Activated CD4-positive, alpha-beta T cell treated with anti-CD3 and anti-CD28 coated beads for 36 hours (primary cell): ENCODE measurements around the gene MAF. TPM values are rescaled to one million over a fixed set of nuclear protein-coding genes. Genes with fewer than 3 reads are reported as not detected.

ENCODE experiments used
- ATAC-seq: fragments of 200-7000 bp; cut with Tn5 transposase; one replicate; pipeline ENCODE4 v1.10.0; 2021; ENCODE audit warnings: mild to moderate bottlenecking, moderate library complexity
- CTCF ChIA-PET: fragments of 350-600 bp; sonication (Branson Sonifier 250); formaldehyde crosslinking; loops from one replicate; lab custom pipeline; 2021; ENCODE audit warnings: antibody characterized with exemption; lab: Charles Lee
- POLR2A ChIA-PET: fragments of 350-600 bp; sonication (Branson Sonifier 250); formaldehyde crosslinking; loops from one replicate; lab custom pipeline; 2021; ENCODE audit warnings: antibody characterized with exemption, inconsistent platforms; lab: Charles Lee
- DNase-seq: peaks from one replicate; pipeline ENCODE4 v3.0.0-alpha.2; 2020
- H3K27ac Mint-ChIP-seq: one replicate; pipeline ENCODE4 v1.8.0; 2021; ENCODE audit warnings: mixed read lengths
- H3K27me3 Mint-ChIP-seq: one replicate; pipeline ENCODE4 v1.8.0; 2021; ENCODE audit warnings: mixed read lengths
- H3K36me3 Mint-ChIP-seq: one replicate; pipeline ENCODE4 v1.8.0; 2021; ENCODE audit warnings: low read depth, mixed read lengths
- H3K4me1 Mint-ChIP-seq: one replicate; pipeline ENCODE4 v1.8.0; 2021; ENCODE audit warnings: mixed read lengths
- H3K4me3 Mint-ChIP-seq: one replicate; pipeline ENCODE4 v1.8.0; 2021; ENCODE audit warnings: mild to moderate bottlenecking, moderate library complexity, mixed read lengths
- H3K9me3 Mint-ChIP-seq: one replicate; pipeline ENCODE4 v1.8.0; 2021; ENCODE audit warnings: low read depth, mixed read lengths
- intact Hi-C, 2 experiments: fragments of 100-400 bp; cut with DNase I in 1 of 2; cut with micrococcal nuclease in 1 of 2; formaldehyde crosslinking; loops; one replicate each; pipeline versions ENCODE4 v1.14.2 to v1.15.1; 2022 to 2024; cut with DNase I, micrococcal nuclease
- total RNA-seq, 2 experiments: library from RNA; stranded (reverse); gene quantifications; one replicate each; pipeline ENCODE4 v1.2.3, GENCODE V29; 2021

Gene MAF
- total RNA-seq, 2 experiments from 2014 or later: 66.9 to 71.4 TPM

DNA sequence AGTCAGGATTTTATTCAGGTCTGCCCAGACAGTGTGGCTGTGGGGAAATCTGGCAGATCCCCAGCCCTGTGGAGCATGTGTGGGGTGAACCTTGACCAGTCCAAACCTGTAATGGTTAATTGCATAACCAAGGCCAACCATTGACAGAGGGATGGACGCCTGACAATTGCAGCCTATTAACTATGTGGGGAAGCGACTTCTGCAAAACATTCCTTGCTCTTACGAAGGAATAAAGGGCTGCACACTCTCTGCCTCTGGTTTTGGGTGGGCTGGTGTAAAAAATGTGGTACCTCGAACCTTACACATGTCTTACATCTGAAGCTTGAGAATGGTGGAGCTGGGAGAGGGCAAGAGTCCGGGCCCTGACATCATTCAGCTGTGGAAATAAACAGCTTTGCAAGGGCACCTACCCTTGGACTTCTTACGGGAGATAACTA, 35.8 kb downstream of the MAF start:
- Mint-ChIP-seq H3K27ac (no peak overlapping the region), H3K36me3 (no peaks in the 10 kb centered on the region), H3K4me3 (no peak overlapping the region), H3K9me3 (no peaks in the 10 kb centered on the region), H3K27me3 (peaks cover 3% of the 10 kb centered on the region), H3K4me1 (no peaks in the 10 kb centered on the region)
- no peak for ATAC-seq
- ChIA-PET CTCF (no interaction called here), POLR2A (no interaction called here)
- DNase-seq: no peak
- intact Hi-C loops: no loop called here

DNA sequence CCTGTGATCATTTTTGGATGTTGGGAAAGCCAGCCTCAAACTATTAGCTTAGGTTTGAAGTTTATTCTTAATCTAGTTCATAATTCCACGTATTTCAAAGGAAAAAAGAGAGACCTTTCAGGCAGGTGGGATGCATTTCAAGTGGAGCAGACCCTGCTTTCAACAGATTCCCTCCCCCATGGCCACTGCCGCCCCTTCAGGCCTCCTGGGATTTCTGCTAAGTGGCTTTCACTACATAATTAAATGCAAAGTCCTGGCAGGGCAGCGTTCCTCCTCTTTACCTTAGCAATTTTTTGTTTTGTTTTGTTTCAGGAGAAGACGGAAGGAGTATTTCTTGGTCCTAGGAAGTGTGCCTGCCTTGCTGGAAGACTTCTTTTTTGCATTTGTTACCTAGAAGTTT, 36.6 kb downstream of the MAF start:
- POLR2A ChIA-PET: no interaction called here
- ATAC-seq (no peak), DNase-seq (no peak)
- H3K4me1 Mint-ChIP-seq: no peaks in the 10 kb centered on the region
- no peaks in the 10 kb centered on the region for H3K36me3 Mint-ChIP-seq
- H3K4me3 Mint-ChIP-seq: no peak overlapping the region
- CTCF ChIA-PET: interaction anchor here (0.7 kb wide), 2 partner anchors 64 to 175 kb away, joined by 3 read pairs; no protein-coding TSS in a partner anchor
- intact Hi-C loops: no loop called here
- no peaks in the 10 kb centered on the region for H3K9me3 Mint-ChIP-seq
- no peak overlapping the region for H3K27ac Mint-ChIP-seq
- H3K27me3 Mint-ChIP-seq: peaks cover 3% of the 10 kb centered on the region

DNA sequence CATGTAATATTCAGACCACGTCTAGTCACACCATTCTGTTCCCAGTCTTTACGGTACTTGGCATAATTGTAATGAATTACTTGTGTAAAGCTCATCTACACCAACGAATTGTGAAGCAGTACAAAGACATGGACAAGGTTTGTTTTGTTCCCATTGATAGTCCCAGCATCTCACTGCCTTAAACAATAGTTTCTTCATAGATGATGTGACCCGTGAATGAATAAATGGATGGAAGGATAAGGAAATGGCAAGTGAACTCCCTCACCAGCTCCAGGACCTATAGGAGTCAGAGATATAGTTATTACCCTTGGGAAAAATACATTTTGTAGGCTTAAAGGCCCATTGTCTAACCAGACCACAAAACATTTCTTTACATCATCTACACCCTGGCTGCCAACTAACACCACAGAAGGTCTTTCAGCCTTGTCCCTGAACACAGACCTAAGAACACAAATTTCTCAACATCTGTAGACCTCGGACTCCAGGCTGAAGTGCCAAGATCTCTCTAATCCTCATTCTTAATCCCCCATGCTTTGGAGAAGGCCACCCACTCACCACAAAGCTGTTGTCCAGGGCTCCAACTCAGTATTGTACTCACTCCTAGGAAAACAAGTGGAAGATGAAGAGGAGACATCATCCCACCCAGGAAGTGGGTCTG, 38.2 kb downstream of the MAF start:
- H3K27me3 Mint-ChIP-seq: peaks cover 3% of the 10 kb centered on the region
- no peaks in the 10 kb centered on the region for H3K36me3 Mint-ChIP-seq
- DNase-seq (no peak), ATAC-seq (no peak)
- intact Hi-C loops: no loop called here
- H3K4me1 Mint-ChIP-seq: no peaks in the 10 kb centered on the region
- no peak overlapping the region for H3K4me3 Mint-ChIP-seq
- H3K27ac Mint-ChIP-seq: no peak overlapping the region
- ChIA-PET POLR2A (no interaction called here), CTCF (no interaction called here)
- no peaks in the 10 kb centered on the region for H3K9me3 Mint-ChIP-seq

DNA sequence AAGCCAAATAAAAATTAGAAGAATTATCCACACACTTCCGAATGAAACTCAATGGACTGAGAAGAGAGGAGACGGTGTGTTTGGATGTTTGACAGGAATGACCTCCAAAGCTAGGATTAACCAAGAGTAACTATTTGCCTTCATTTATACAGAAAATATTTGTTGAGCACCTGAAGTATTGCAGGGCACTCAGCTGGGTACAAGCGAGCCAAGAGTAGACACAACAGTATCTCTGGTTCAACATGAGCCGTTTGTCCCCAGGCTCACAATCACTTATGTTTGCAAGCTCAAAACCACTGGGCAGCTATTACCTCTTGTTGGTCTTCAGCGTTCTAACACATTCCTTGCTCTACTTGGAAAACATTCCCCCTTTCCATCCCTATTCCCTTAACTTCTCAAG, 38.8 kb downstream of the MAF start:
- no peaks in the 10 kb centered on the region for H3K9me3 Mint-ChIP-seq
- H3K27ac Mint-ChIP-seq: no peak overlapping the region
- H3K27me3 Mint-ChIP-seq: peaks cover 3% of the 10 kb centered on the region
- ChIA-PET CTCF (no interaction called here), POLR2A (no interaction called here)
- no peaks in the 10 kb centered on the region for H3K4me1 Mint-ChIP-seq
- H3K4me3 Mint-ChIP-seq: no peak overlapping the region
- DNase-seq: no peak
- no peak for ATAC-seq
- no peaks in the 10 kb centered on the region for H3K36me3 Mint-ChIP-seq
- intact Hi-C loops: no loop called here

DNA sequence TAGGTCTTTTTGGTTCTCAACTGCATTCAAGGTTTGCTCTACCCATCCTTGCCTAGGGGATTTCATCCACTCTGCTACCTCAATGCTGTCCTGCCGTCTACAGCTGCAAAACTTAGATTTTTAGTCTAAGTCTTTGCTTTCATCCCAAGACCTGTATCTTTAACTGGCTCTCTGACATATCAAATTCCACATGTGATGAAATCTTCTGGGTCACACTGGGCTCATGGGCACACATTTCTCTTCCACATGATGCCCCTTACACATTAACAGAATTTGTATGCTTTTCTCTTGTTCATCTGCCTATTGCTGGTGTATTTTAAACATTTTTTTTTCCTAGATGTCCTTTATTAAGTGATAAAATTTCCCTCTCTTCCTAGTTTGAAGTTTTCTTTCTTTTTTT, 39.6 kb downstream of the MAF start:
- Mint-ChIP-seq H3K27ac (no peak overlapping the region), H3K27me3 (peaks cover 3% of the 10 kb centered on the region), H3K4me3 (no peak overlapping the region), H3K4me1 (no peaks in the 10 kb centered on the region), H3K36me3 (no peaks in the 10 kb centered on the region), H3K9me3 (peaks cover 3% of the 10 kb centered on the region)
- intact Hi-C loops: no loop called here
- POLR2A ChIA-PET: no interaction called here
- DNase-seq (no peak), ATAC-seq (no peak)
- CTCF ChIA-PET: no interaction called here

DNA sequence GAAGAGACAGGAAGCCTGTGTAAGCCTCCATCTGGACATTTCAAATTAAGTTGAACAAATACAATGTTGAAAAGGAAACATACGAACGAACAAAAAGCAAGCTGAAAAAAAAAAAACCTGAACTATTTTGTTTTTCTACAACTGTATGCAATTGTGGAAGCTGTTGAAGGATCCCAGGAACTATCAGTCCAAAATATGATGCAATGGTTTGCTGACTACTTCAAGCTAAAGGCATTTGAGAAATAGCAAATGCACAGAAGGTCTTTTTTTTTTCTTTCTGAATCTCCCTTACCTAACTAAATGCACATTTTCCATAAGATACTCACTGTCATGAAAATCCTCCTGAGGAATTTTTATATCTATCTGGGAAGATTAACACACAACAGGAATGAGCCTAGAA, 40.2 kb downstream of the MAF start:
- peaks cover 3% of the 10 kb centered on the region for H3K27me3 Mint-ChIP-seq
- ATAC-seq: no peak
- CTCF ChIA-PET: no interaction called here
- POLR2A ChIA-PET: no interaction called here
- H3K4me3 Mint-ChIP-seq: no peak overlapping the region
- H3K9me3 Mint-ChIP-seq: peaks cover 3% of the 10 kb centered on the region
- DNase-seq: no peak
- no peak overlapping the region for H3K27ac Mint-ChIP-seq
- H3K36me3 Mint-ChIP-seq: no peaks in the 10 kb centered on the region
- no peaks in the 10 kb centered on the region for H3K4me1 Mint-ChIP-seq
- intact Hi-C loops: no loop called here

DNA sequence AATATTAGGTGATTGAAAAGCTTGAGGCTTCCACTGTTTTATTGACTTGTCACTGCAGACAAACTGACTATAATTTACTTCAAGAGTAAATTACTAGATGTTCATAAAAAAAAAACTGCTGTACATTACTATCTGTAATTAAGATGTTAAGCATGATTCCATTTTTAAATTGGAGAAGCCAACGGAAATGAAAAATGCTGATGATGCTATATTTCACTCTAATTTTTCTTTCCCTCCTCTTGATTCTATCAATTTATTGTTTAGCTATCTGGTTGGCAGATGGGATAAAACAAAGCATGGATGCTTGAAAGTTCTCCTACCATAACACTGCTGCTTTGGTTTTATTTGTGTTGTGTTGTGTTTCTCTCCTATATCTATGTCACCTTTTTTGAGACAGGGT, 41.0 kb downstream of the MAF start:
- no peak for ATAC-seq
- Mint-ChIP-seq H3K4me1 (no peaks in the 10 kb centered on the region), H3K4me3 (no peak overlapping the region), H3K9me3 (peaks cover 3% of the 10 kb centered on the region), H3K27ac (no peak overlapping the region), H3K27me3 (peaks cover 3% of the 10 kb centered on the region), H3K36me3 (no peaks in the 10 kb centered on the region)
- ChIA-PET POLR2A (no interaction called here), CTCF (interaction anchor here (0.6 kb wide), 1 partner anchor 67 kb away, joined by 3 read pairs; no protein-coding TSS in a partner anchor)
- no peak for DNase-seq
- intact Hi-C loops: no loop called here

DNA sequence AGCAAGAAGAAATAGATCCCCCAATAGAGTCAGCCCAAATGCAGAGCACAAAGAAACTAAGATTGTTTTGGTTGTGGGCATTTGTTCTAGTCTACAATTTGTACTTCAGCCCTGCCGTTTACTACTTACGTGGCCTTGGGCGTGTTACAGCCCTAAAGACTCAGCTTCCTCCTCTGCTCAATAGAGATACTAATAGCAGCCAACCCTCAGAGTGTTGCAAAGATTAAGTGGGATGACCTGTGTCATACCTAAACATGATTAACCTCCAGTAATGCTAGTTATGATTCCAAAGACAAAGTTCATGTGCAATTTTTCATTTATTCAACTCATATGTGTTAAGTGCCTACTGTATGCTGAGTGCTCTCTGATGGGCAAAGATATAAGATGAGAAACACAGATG, 43.1 kb downstream of the MAF start:
- intact Hi-C loops: no loop called here
- no peak overlapping the region for H3K27ac Mint-ChIP-seq
- H3K27me3 Mint-ChIP-seq: peaks cover 3% of the 10 kb centered on the region
- no peaks in the 10 kb centered on the region for H3K4me1 Mint-ChIP-seq
- no peaks in the 10 kb centered on the region for H3K36me3 Mint-ChIP-seq
- peaks cover 3% of the 10 kb centered on the region for H3K9me3 Mint-ChIP-seq
- no peak overlapping the region for H3K4me3 Mint-ChIP-seq
- DNase-seq (no peak), ATAC-seq (no peak)
- ChIA-PET POLR2A (no interaction called here), CTCF (interaction anchor here (0.7 to 1.0 kb wide), 2 partner anchors 26 to 177 kb away, joined by 3 read pairs; no protein-coding TSS in a partner anchor)

DNA sequence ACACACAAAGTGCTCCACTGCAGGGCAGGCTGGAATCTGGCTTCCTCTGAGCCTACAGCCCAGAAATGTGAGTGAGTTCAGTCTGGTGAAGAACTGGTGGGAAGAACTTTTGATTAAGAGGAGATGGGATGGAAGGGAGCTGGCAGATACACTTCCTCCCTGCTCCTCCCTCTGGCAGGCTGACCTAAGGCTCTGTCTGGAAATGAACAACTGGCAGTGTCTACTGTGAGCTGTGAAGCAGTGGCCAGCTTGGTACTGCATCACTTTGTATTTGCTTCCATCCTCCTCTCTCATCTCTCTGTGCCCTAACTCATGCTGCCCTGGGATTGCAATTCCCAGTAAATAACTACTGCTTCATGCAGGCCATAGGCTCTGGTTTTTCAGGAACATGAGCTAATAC, 45.6 kb downstream of the MAF start:
- CTCF ChIA-PET: interaction anchor here (0.7 kb wide), 1 partner anchor 1429 kb away, joined by 3 read pairs; no protein-coding TSS in a partner anchor
- no peak for DNase-seq
- no peaks in the 10 kb centered on the region for H3K27me3 Mint-ChIP-seq
- no peak for ATAC-seq
- POLR2A ChIA-PET: interaction anchor here (0.6 kb wide), 1 partner anchor 101 kb away, joined by 3 read pairs; no protein-coding TSS in a partner anchor
- no peak overlapping the region for H3K27ac Mint-ChIP-seq
- peaks cover 3% of the 10 kb centered on the region for H3K9me3 Mint-ChIP-seq
- no peaks in the 10 kb centered on the region for H3K36me3 Mint-ChIP-seq
- no peak overlapping the region for H3K4me3 Mint-ChIP-seq
- H3K4me1 Mint-ChIP-seq: no peaks in the 10 kb centered on the region
- intact Hi-C loops: no loop called here

DNA sequence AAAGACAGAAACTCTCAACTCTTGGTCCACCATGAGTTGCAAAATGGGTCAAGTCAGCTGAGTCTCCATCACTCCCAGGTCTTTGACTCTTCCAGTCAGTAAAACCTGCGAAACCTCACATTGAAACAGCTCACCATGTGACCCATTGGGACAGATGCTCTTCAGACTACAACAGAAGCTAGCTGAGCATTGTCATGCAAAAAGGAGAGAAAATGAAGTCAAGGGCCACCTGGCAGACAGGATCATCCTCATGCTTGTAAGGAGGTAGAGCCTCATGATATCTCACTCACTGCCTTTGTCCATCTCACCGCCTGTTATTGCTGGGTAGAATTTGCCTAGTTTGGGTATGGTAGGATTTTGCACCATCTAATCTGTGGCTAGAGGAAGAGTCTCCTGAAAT, 50.2 kb downstream of the MAF start:
- no peaks in the 10 kb centered on the region for H3K9me3 Mint-ChIP-seq
- DNase-seq (no peak), ATAC-seq (no peak)
- H3K36me3 Mint-ChIP-seq: no peaks in the 10 kb centered on the region
- intact Hi-C loops: no loop called here
- no peak overlapping the region for H3K4me3 Mint-ChIP-seq
- CTCF ChIA-PET: no interaction called here
- no peaks in the 10 kb centered on the region for H3K4me1 Mint-ChIP-seq
- peaks cover 6% of the 10 kb centered on the region for H3K27me3 Mint-ChIP-seq
- no peak overlapping the region for H3K27ac Mint-ChIP-seq
- POLR2A ChIA-PET: no interaction called here

DNA sequence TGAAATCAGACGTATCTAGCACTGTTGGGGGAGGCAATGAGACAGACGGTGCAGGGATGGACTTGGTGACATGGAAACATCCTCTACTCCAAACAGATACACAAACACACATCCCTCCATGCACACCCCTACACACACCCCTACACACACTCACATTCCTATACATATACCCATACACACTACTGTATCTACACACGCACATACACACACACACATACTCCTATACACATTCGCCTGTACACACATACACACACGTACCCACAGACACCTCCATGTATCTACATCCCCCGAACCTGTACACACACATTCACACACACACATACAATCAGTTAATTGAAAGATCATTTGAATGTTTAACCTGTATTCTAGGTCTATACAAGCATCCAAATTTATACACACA, 53.5 kb downstream of the MAF start:
- H3K9me3 Mint-ChIP-seq: no peaks in the 10 kb centered on the region
- H3K27me3 Mint-ChIP-seq: peaks cover 6% of the 10 kb centered on the region
- DNase-seq: no peak
- no peaks in the 10 kb centered on the region for H3K4me1 Mint-ChIP-seq
- CTCF ChIA-PET: no interaction called here
- H3K27ac Mint-ChIP-seq: no peak overlapping the region
- H3K4me3 Mint-ChIP-seq: no peak overlapping the region
- POLR2A ChIA-PET: no interaction called here
- no peak for ATAC-seq
- no peaks in the 10 kb centered on the region for H3K36me3 Mint-ChIP-seq
- intact Hi-C loops: no loop called here
